ENCODE results near the gene ZCCHC13. TPM values are rescaled to one million over a fixed set of nuclear protein-coding genes. Genes with fewer than 3 reads are reported as not detected.

Gene ZCCHC13
- total RNA-seq, 6 donors from 2014 or later: not detected

- H3K27ac ChIP-seq: peak overlapping the region; percentile 87 to 96 (median 90)
- H3K27me3 ChIP-seq: peaks cover 0 to 5% (median 0%) of the 10 kb centered on the region in 4 donors
- ATAC-seq (ENCODE audit: low FRiP score in 2 of 2) (no peak), DNase-seq (no peak)
- H3K4me1 ChIP-seq: peaks cover 0 to 7% (median 6%) of the 10 kb centered on the region in 4 donors
- no peaks in the 10 kb centered on the region for H3K9me3 ChIP-seq
- WGBS, 2 donors: 0 to 27% methylated on average over 8 to 9 of the region's 9 CpGs
- peak overlapping the region; percentile 38 to 67 (median 53) for H3K4me3 ChIP-seq
- TF ChIP-seq, protein P1, sequence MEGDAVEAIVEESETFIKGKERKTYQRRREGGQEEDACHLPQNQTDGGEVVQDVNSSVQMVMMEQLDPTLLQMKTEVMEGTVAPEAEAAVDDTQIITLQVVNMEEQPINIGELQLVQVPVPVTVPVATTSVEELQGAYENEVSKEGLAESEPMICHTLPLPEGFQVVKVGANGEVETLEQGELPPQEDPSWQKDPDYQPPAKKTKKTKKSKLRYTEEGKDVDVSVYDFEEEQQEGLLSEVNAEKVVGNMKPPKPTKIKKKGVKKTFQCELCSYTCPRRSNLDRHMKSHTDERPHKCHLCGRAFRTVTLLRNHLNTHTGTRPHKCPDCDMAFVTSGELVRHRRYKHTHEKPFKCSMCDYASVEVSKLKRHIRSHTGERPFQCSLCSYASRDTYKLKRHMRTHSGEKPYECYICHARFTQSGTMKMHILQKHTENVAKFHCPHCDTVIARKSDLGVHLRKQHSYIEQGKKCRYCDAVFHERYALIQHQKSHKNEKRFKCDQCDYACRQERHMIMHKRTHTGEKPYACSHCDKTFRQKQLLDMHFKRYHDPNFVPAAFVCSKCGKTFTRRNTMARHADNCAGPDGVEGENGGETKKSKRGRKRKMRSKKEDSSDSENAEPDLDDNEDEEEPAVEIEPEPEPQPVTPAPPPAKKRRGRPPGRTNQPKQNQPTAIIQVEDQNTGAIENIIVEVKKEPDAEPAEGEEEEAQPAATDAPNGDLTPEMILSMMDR (IDR thresholded peaks at IDR 0.05): no peak
- TF ChIP-seq POLR2AphosphoS5 (IDR thresholded peaks at IDR 0.05): peak in 1 of 2 donors; percentile 7
- H3K36me3 ChIP-seq: no peaks in the 10 kb centered on the region
Measured at GRCh38 chrX:74292808-74293123, 11.2 kb upstream of the ZCCHC13 start.

GRCh38 chrX:74293343-74293946 is 10.5 kb upstream of the ZCCHC13 start:
- peak; percentile 72 to 92 for DNase-seq
- H3K9me3 ChIP-seq: no peaks in the 10 kb centered on the region

DNA sequence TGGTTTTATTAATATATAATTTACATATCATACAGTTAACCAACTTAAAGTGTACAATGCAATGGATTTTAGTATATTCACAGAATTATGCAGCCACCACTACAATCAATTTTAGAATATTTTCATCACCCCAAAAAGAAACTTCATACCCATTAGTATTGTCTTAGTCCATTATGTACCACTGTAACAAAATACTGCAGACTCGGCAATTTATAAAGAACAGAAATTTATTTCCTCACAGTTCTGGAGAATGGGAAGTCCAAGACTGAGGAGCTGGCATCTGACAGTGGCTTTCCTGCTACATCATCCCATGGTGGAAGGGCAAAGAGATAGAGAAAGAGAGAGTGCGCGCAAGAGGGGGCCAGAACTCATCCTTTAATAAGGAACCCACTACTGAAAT is 8.9 kb upstream of the ZCCHC13 start:
- DNase-seq (no peak), ATAC-seq (ENCODE audit: low FRiP score in 2 of 2) (no peak)
- no peaks in the 10 kb centered on the region for H3K36me3 ChIP-seq
- TF ChIP-seq, protein P1 (IDR thresholded peaks at IDR 0.05): no peak
- TF ChIP-seq POLR2AphosphoS5 (IDR thresholded peaks at IDR 0.05) (no peak), EP300 (IDR thresholded peaks at IDR 0.05) (no peak), POLR2A (IDR thresholded peaks at IDR 0.05) (no peak)
- no peak overlapping the region for H3K27ac ChIP-seq
- H3K4me3 ChIP-seq: no peak overlapping the region
- no peaks in the 10 kb centered on the region for H3K9me3 ChIP-seq
- WGBS, 2 donors: 89 to 97% methylated on average over 3 of the region's 3 CpGs
- no peaks in the 10 kb centered on the region for H3K4me1 ChIP-seq
- H3K27me3 ChIP-seq: peaks cover 0 to 5% (median 0%) of the 10 kb centered on the region in 4 donors

More at GRCh38 chrX:74293343-74293946, 10.5 kb upstream of the ZCCHC13 start:
- peak overlapping the region; percentile 87 to 96 (median 90) for H3K27ac ChIP-seq
- ATAC-seq (ENCODE audit: low FRiP score in 2 of 2): peak; percentile 86 to 90
- whole genome bisulfite sequencing, 2 donors: 1 to 33% methylated on average over 20 to 24 of the region's 25 CpGs
- H3K36me3 ChIP-seq: no peaks in the 10 kb centered on the region
- H3K4me3 ChIP-seq: peak overlapping the region; percentile 38 to 67 (median 53)
- peaks cover 0 to 5% (median 0%) of the 10 kb centered on the region in 4 donors for H3K27me3 ChIP-seq
- peaks cover 0 to 3% (median 3%) of the 10 kb centered on the region in 4 donors for H3K4me1 ChIP-seq
- TF ChIP-seq EP300 (IDR thresholded peaks at IDR 0.05) (no peak), POLR2A (IDR thresholded peaks at IDR 0.05) (peak in 2 of 4 donors; percentile 32 to 64), POLR2AphosphoS5 (IDR thresholded peaks at IDR 0.05) (peak; percentile 24 to 76)
- TF ChIP-seq, protein P1 (IDR thresholded peaks at IDR 0.05): peak in 1 of 6 experiments; percentile 5

DNA sequence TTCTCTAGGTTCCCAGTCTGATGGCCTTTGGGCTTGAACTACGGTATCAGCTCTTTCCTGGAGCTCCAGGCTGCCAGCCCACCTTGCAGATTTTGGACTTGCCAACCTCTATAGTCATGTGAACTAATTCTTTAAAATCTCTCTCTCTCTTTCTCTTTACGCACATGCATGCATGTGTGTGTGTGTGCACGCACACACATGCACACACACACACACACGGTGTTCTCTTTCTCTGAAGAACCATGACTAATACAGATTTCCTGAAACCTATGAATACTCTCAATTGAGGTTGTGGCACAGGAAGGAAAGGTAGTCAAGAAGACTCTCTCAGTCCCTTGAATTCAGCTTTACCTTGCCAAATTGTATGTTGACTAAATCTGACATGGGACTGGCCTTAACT is 6.2 kb upstream of the ZCCHC13 start:
- H3K27ac ChIP-seq: no peak overlapping the region
- no peaks in the 10 kb centered on the region for H3K4me1 ChIP-seq
- WGBS, 2 donors: 83 to 88% methylated on average over 4 of the region's 4 CpGs
- DNase-seq (no peak), ATAC-seq (ENCODE audit: low FRiP score in 2 of 2) (no peak)
- H3K27me3 ChIP-seq: no peaks in the 10 kb centered on the region
- no peaks in the 10 kb centered on the region for H3K36me3 ChIP-seq
- TF ChIP-seq POLR2A (IDR thresholded peaks at IDR 0.05) (no peak), EP300 (IDR thresholded peaks at IDR 0.05) (no peak), POLR2AphosphoS5 (IDR thresholded peaks at IDR 0.05) (no peak)
- TF ChIP-seq, protein P1 (IDR thresholded peaks at IDR 0.05): no peak
- H3K9me3 ChIP-seq: no peaks in the 10 kb centered on the region
- no peak overlapping the region for H3K4me3 ChIP-seq

- no peak overlapping the region for H3K4me3 ChIP-seq
- no peaks in the 10 kb centered on the region for H3K27me3 ChIP-seq
Measured at GRCh38 chrX:74300869-74301268, 3.1 kb upstream of the ZCCHC13 start.

More at GRCh38 chrX:74300869-74301268, 3.1 kb upstream of the ZCCHC13 start:
- no peak for TF ChIP-seq POLR2A (IDR thresholded peaks at IDR 0.05)
- TF ChIP-seq, protein P1 (IDR thresholded peaks at IDR 0.05): no peak
- TF ChIP-seq POLR2AphosphoS5 (IDR thresholded peaks at IDR 0.05): no peak
- TF ChIP-seq EP300 (IDR thresholded peaks at IDR 0.05): no peak
- Histone ChIP-seq H3K9me3 (no peaks in the 10 kb centered on the region), H3K36me3 (no peaks in the 10 kb centered on the region), H3K4me1 (no peaks in the 10 kb centered on the region), H3K27ac (no peak overlapping the region)
- WGBS, 2 donors: 66% methylated on average over 4 of the region's 4 CpGs
- ATAC-seq (ENCODE audit: low FRiP score in 2 of 2): no peak
- no peak for DNase-seq

All from upper lobe of left lung (tissue), 6 donors.